Pancreas (tissue), 10 donors: ENCODE measurements around the gene PMP22. TPM values are rescaled to one million over a fixed set of nuclear protein-coding genes. Genes with fewer than 3 reads are reported as not detected.

ENCODE experiments used
- ATAC-seq, 4 donors: fragments of 200-7000 bp; cut with Tn5 transposase; one replicate each; pipeline versions ENCODE4 v1.8.0 to v1.9.1; 2020; ENCODE audit warnings: mild to moderate bottlenecking in 4 of 4, moderate library complexity in 4 of 4
- DNase-seq, 6 donors: peaks; one replicate each; pipeline ENCODE4 v3.0.0-alpha.2; 2020
- FAIRE-seq: peaks from 2 replicates; lab custom pipeline; 2012; peaks lifted over from hg19 to GRCh38; lab: Jason Lieb, UNC
- H3K27ac ChIP-seq, 4 donors: fragments of 200-600 bp; sonication (generic); 1 replicate in 3 of 4; 2 replicates in 1 of 4; pipeline versions ENCODE4 v1.5.0 to v1.8.0; 2020
- H3K27me3 ChIP-seq, 4 donors: fragments of 200-600 bp; one replicate each; pipeline ENCODE4 v1.8.0; 2021
- H3K36me3 ChIP-seq, 3 donors: fragments of 200-600 bp; sonication (generic) in 1 of 3; one replicate each; pipeline versions ENCODE4 v1.5.0 to v1.8.0; 2020 to 2021
- H3K4me1 ChIP-seq, 3 donors: fragments of 200-600 bp; one replicate each; pipeline ENCODE4 v1.8.0; 2021
- H3K4me3 ChIP-seq, 4 donors: fragments of 200-600 bp; sonication (generic) in 2 of 4; one replicate each; pipeline versions ENCODE4 v1.5.0 to v1.8.0; 2020 to 2021
- H3K9me3 ChIP-seq, 4 donors: fragments of 200-600 bp; one replicate each; pipeline ENCODE4 v1.8.0; 2021
- WGBS, 2 donors: extraction: QIAGEN DNeasy Blood & Tissue Kit; methylation state at CpG; one replicate each; pipeline ENCODE4 v1.1.7; 2013; 5-methylcytosine and 5-hydroxymethylcytosine counted together
- intact Hi-C, 3 donors: fragments of 100-400 bp; cut with DNase I; formaldehyde crosslinking; loops; one replicate each; pipeline versions ENCODE4 v1.11.1 to v1.14.2; 2022
- polyA plus RNA-seq, 2 donors: library from polyadenylated mRNA; stranded (reverse); fragments of 200-250 nt; gene quantifications; one replicate each; pipeline ENCODE4 v1.2.3, GENCODE V29; 2013
- total RNA-seq, 6 donors: library from RNA; stranded (reverse); fragmentation: NEBNext Ultra II Directional in 4 of 6; extraction: Animal tissue kit (Norgen Biotek cat#: 25700) in 4 of 6; gene quantifications; one replicate each; pipeline versions ENCODE4 v1.2.1 to v1.2.4, GENCODE V29; 2021 to 2023
- TF ChIP-seq, protein P1 (sequence below), 4 donors: fragments of 200-600 bp; sonication (generic) in 3 of 4; IDR thresholded peaks; one replicate each; pipeline versions ENCODE4 v1.5.0 to v1.8.0; 2021; ENCODE audit warnings: antibody characterized with exemption in 4 of 4
- donor health status: healthy with polysubstance abuse.
- donor health status: DM: no; HTN: no; CAD: no; lungs with moderate emphysema.
- donor health status: DM: no; HTN: no; CAD: no.
- donor health status: control.
- donor health status: control.
- donor health status: Bipolar disorder and iron deficiency.
- donor health status: DM: yes; HTN: yes; CAD: no.
- donor health status: DM: no; HTN: no; CAD: no.
- donor health status: DM: no; HTN: no; CAD: no.
- donor health status: DM: yes; HTN: yes; CAD: no.

PMP22 gene
- total and polyA plus RNA-seq, 8 donors, result 5.8 to 24.8 (median 10.4) TPM

DNA sequence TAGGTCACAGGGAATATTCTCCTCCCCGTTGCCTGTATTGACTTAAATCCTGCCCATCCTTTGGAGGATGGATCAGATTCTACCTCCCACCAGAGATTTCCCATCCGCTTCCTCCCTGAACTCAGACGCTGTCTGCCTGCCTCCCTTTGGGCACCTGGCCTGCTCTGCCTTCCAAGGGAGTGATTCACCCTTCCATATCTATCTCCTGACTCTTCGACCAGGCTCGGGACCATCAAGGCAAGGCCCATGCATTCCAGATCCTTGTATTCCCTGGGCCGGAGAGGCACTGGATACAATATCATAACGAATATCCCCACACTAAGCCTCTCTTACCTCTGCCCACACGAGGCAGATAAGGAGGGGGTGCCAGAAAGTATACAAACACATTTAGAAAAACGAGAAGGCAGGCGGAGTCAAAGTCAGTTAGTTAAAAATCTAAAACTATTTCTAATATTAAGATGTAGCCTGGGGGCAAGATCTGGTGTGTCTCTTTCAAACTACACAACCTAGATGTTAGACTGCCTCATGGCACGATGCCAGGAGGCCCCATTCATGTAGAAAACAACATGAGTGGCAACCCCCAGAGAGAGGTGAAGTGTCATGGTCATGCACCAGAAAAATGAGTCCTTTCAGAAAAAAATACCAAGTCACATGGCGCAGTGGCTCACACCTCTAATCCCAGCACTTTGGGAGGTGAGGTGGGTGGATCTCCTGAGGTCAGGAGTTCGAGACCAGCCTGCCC, 9.2 kb downstream of the PMP22 start:
- FAIRE-seq (no peak), ATAC-seq (no peak), DNase-seq (no peak)
- WGBS, 2 donors, result 77 to 79% methylated on average over 13 of the region's 13 CpGs
- intact Hi-C loops, result loop anchor here in 2 of 3 donors (10.0 kb wide), 2 partner anchors 149 to 259 kb away; no protein-coding TSS in a partner anchor
- H3K4me1 ChIP-seq, result peaks cover under 1 to 6% (median 5%) of the 10 kb centered on the region in 3 donors
- H3K4me3 ChIP-seq, result no peak overlapping the region
- TF ChIP-seq, protein P1, sequence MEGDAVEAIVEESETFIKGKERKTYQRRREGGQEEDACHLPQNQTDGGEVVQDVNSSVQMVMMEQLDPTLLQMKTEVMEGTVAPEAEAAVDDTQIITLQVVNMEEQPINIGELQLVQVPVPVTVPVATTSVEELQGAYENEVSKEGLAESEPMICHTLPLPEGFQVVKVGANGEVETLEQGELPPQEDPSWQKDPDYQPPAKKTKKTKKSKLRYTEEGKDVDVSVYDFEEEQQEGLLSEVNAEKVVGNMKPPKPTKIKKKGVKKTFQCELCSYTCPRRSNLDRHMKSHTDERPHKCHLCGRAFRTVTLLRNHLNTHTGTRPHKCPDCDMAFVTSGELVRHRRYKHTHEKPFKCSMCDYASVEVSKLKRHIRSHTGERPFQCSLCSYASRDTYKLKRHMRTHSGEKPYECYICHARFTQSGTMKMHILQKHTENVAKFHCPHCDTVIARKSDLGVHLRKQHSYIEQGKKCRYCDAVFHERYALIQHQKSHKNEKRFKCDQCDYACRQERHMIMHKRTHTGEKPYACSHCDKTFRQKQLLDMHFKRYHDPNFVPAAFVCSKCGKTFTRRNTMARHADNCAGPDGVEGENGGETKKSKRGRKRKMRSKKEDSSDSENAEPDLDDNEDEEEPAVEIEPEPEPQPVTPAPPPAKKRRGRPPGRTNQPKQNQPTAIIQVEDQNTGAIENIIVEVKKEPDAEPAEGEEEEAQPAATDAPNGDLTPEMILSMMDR (IDR thresholded peaks at IDR 0.05), result no peak
- H3K9me3 ChIP-seq, result no peaks in the 10 kb centered on the region
- no peaks in the 10 kb centered on the region for H3K36me3 ChIP-seq
- H3K27me3 ChIP-seq, result no peaks in the 10 kb centered on the region
- no peak overlapping the region for H3K27ac ChIP-seq

DNA sequence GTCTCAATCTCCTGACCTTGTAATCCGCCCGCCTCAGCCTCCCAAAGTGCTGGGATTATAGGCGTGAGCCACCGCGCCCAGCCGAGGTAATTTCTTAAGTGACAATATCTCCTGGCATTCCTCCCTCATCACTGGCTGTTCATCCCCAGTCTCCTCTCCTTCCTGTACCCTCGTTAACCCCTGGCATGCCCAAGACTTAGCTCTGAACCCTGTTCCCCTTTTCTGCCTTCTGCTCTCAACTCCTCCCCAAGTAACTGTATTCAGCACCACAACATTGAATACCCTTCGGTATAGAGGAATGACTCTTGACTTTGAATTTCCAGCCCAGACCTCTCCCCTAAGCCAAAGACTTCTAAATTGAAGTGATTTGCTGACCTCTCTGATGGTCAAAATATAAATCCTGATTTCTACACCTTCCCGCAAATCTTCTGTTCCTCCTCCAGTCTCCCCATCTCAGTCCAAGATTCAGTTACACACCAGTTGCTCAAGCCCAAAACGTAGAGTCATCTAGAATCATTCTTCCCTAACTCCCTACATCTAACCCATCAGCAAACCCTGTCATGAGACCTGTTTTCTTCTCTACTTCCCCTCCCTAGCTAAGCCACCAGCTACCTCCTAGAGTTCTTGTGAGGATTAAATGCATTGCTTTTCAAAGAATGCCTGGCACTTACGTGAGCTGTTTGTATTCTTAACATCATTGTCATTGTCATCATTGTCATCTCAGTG, 14.8 kb downstream of the PMP22 start:
- ATAC-seq, result peak in 2 of 4 donors; percentile 58 to 69
- H3K36me3 ChIP-seq, result no peaks in the 10 kb centered on the region
- intact Hi-C loops, result loop anchor here in 2 of 3 donors (10.0 kb wide), 2 partner anchors 155 to 265 kb away; no protein-coding TSS in a partner anchor
- no peaks in the 10 kb centered on the region for H3K4me1 ChIP-seq
- peak overlapping the region in 1 of 4 donors; percentile 8 for H3K27ac ChIP-seq
- no peaks in the 10 kb centered on the region for H3K9me3 ChIP-seq
- no peak for DNase-seq
- 72 to 87% methylated on average over 9 to 11 of the region's 11 CpGs for WGBS, 2 donors
- no peak for FAIRE-seq
- H3K27me3 ChIP-seq, result no peaks in the 10 kb centered on the region
- TF ChIP-seq, protein P1 (IDR thresholded peaks at IDR 0.05), result no peak
- no peak overlapping the region for H3K4me3 ChIP-seq

DNA sequence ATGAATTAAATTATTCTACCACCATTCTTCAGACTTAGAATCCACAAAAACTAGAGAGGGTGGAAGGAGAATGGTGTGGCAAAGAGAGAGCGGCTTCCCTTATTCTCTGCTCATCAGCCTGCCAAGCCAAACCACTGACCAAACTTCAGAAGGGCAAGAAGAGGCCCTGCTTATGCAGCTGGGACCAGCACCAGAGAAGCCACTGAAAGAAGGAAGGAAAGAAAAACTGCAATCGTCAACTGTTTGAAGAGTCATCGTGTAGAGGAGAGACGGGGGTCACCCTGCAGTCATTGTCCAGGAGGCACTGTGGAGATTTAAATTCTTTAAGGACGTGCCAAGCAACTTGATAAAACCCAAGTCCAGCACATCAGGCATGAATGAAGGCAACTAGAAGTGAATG, 15.6 kb downstream of the PMP22 start:
- WGBS, 2 donors, result 74 to 76% methylated on average over 5 of the region's 5 CpGs
- Histone ChIP-seq H3K36me3 (no peaks in the 10 kb centered on the region), H3K9me3 (no peaks in the 10 kb centered on the region), H3K27me3 (no peaks in the 10 kb centered on the region), H3K4me3 (no peak overlapping the region), H3K27ac (no peak overlapping the region), H3K4me1 (no peaks in the 10 kb centered on the region)
- ATAC-seq, result peak in 2 of 4 donors; percentile 73
- TF ChIP-seq, protein P1 (IDR thresholded peaks at IDR 0.05), result no peak
- intact Hi-C loops, result no loop called here
- no peak for FAIRE-seq
- DNase-seq, result no peak

DNA sequence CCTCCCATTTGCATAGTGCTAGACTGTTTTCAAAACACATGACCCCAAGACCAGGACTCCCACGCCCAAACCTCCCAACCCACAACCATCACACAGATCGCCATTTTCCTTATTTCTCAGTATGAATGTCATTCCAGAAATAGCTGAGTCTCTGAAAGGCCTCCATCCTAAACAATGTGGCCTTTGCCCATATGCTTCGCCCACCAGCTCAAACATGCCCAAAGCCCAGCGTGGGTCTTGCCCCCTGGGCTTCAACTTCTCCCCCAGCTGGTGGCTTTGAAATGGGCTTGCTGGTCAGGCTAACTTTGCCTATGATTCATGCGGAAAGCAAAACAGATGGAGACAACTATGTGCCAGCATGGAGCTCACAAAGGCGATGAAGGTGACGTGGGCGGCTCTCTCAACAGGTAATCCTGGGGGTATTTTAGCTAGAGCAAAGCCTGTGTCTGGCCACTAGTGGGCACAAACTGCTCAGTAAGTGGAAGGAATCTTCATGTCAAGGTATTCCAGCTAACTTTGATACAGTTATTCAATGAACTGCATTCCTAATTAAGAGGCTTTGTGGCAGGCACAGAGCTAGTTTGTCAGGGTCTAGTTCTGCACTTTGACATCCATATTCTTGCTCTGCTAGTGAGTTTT, 17.1 kb downstream of the PMP22 start:
- no peaks in the 10 kb centered on the region for H3K4me1 ChIP-seq
- H3K27me3 ChIP-seq, result no peaks in the 10 kb centered on the region
- DNase-seq, result no peak
- FAIRE-seq, result no peak
- no peaks in the 10 kb centered on the region for H3K9me3 ChIP-seq
- intact Hi-C loops, result no loop called here
- H3K36me3 ChIP-seq, result no peaks in the 10 kb centered on the region
- H3K4me3 ChIP-seq, result no peak overlapping the region
- no peak overlapping the region for H3K27ac ChIP-seq
- TF ChIP-seq, protein P1 (IDR thresholded peaks at IDR 0.05), result no peak
- ATAC-seq, result no peak
- 93 to 97% methylated on average over 8 of the region's 8 CpGs for WGBS, 2 donors
